ENCODE results near the gene TRRAP. TPM values are rescaled to one million over a fixed set of nuclear protein-coding genes. Genes with fewer than 3 reads are reported as not detected.

Gene TRRAP
- total and polyA plus RNA-seq, 7 experiments from 2014 or later, result 3.2 to 72.3 (median 63.6) TPM

DNA sequence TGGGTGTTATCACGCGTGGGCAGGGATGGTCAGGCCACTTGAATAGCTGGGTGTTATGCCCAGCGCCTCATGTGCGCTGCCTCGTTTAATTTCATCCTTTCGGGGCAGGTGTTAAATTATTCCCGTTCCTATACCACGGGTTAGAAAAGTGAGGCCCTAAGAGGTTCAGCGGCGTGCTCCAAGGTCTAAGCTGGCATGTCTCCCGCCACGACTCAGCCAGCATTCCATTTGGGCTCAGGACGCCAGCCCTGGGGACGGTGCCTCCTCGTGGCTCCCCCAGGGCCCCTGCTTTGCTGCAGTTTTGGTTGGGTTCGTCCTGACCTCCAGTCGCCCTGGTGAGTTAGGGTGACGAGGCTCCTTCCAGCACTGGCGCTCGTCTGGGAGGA is 124.5 kb downstream of the TRRAP start:
- POLR2A ChIA-PET, result no interaction called here
- Mint-ChIP-seq H3K9me3 (no peaks in the 10 kb centered on the region), H3K36me3 (peaks cover 10 to 57% (median 29%) of the 10 kb centered on the region in 5 donors), H3K4me1 (peaks cover 0 to 5% (median 0%) of the 10 kb centered on the region in 7 donors), H3K4me3 (no peak overlapping the region), H3K27me3 (no peaks in the 10 kb centered on the region), H3K27ac (no peak overlapping the region)
- H3K36me3 ChIP-seq (ENCODE audit: control insufficient read depth in 2 of 3, insufficient read depth in 3 of 3, low read length in 3 of 3), result peaks cover 16 to 89% (median 18%) of the 10 kb centered on the region in 3 experiments
- intact Hi-C loops (cut with micrococcal nuclease), result no loop called here
- H3K27ac ChIP-seq (ENCODE audit: low read depth, low read length), result no peak overlapping the region
- H3K9me3 ChIP-seq (ENCODE audit: control insufficient read depth in 2 of 3, low read length in 3 of 3), result no peaks in the 10 kb centered on the region
- DNase-seq (no peak), ATAC-seq (no peak)
- H3K27me3 ChIP-seq (ENCODE audit: control insufficient read depth in 2 of 2, insufficient read depth in 2 of 2, low read length in 2 of 2), result no peaks in the 10 kb centered on the region
- CTCF ChIA-PET, result no interaction called here
- no peaks in the 10 kb centered on the region for H3K4me1 ChIP-seq (ENCODE audit: control insufficient read depth in 2 of 2, insufficient read depth in 2 of 2, low read length in 2 of 2)
- H3K4me3 ChIP-seq (ENCODE audit: low read length), result no peak overlapping the region

GRCh38 chr7:99003419-99003818 is 125.1 kb downstream of the TRRAP start:
- Mint-ChIP-seq H3K27ac (no peak overlapping the region), H3K36me3 (peaks cover 13 to 61% (median 29%) of the 10 kb centered on the region in 5 donors), H3K4me3 (no peak overlapping the region), H3K27me3 (no peaks in the 10 kb centered on the region), H3K4me1 (peaks cover 0 to 5% (median 0%) of the 10 kb centered on the region in 7 donors), H3K9me3 (no peaks in the 10 kb centered on the region)
- ChIA-PET POLR2A (no interaction called here), CTCF (no interaction called here)
- H3K36me3 ChIP-seq (ENCODE audit: control insufficient read depth in 2 of 3, insufficient read depth in 3 of 3, low read length in 3 of 3), result peaks cover 16 to 91% (median 18%) of the 10 kb centered on the region in 3 experiments
- no peaks in the 10 kb centered on the region for H3K27me3 ChIP-seq (ENCODE audit: control insufficient read depth in 2 of 2, insufficient read depth in 2 of 2, low read length in 2 of 2)
- ATAC-seq (no peak), DNase-seq (no peak)
- H3K4me3 ChIP-seq (ENCODE audit: low read length), result no peak overlapping the region
- intact Hi-C loops (cut with micrococcal nuclease), result no loop called here
- H3K9me3 ChIP-seq (ENCODE audit: control insufficient read depth in 2 of 3, low read length in 3 of 3), result no peaks in the 10 kb centered on the region
- no peak overlapping the region for H3K27ac ChIP-seq (ENCODE audit: low read depth, low read length)
- no peaks in the 10 kb centered on the region for H3K4me1 ChIP-seq (ENCODE audit: control insufficient read depth in 2 of 2, insufficient read depth in 2 of 2, low read length in 2 of 2)

- Mint-ChIP-seq H3K27me3 (no peaks in the 10 kb centered on the region), H3K9me3 (no peaks in the 10 kb centered on the region), H3K27ac (no peak overlapping the region), H3K4me1 (peaks cover 0 to 5% (median 0%) of the 10 kb centered on the region in 7 donors), H3K4me3 (no peak overlapping the region), H3K36me3 (peaks cover 11 to 57% (median 29%) of the 10 kb centered on the region in 5 donors)
- ATAC-seq (no peak), DNase-seq (no peak)
- H3K27ac ChIP-seq (ENCODE audit: low read depth, low read length), result no peak overlapping the region
- no peak overlapping the region for H3K4me3 ChIP-seq (ENCODE audit: low read length)
- H3K27me3 ChIP-seq (ENCODE audit: control insufficient read depth in 2 of 2, insufficient read depth in 2 of 2, low read length in 2 of 2), result no peaks in the 10 kb centered on the region
- peaks cover 16 to 91% (median 18%) of the 10 kb centered on the region in 3 experiments for H3K36me3 ChIP-seq (ENCODE audit: control insufficient read depth in 2 of 3, insufficient read depth in 3 of 3, low read length in 3 of 3)
- POLR2A ChIA-PET, result no interaction called here
- H3K4me1 ChIP-seq (ENCODE audit: control insufficient read depth in 2 of 2, insufficient read depth in 2 of 2, low read length in 2 of 2), result no peaks in the 10 kb centered on the region
- CTCF ChIA-PET, result no interaction called here
- intact Hi-C loops (cut with micrococcal nuclease), result no loop called here
- no peaks in the 10 kb centered on the region for H3K9me3 ChIP-seq (ENCODE audit: control insufficient read depth in 2 of 3, low read length in 3 of 3)
Measured at GRCh38 chr7:99004216-99004615, 125.9 kb downstream of the TRRAP start.

DNA sequence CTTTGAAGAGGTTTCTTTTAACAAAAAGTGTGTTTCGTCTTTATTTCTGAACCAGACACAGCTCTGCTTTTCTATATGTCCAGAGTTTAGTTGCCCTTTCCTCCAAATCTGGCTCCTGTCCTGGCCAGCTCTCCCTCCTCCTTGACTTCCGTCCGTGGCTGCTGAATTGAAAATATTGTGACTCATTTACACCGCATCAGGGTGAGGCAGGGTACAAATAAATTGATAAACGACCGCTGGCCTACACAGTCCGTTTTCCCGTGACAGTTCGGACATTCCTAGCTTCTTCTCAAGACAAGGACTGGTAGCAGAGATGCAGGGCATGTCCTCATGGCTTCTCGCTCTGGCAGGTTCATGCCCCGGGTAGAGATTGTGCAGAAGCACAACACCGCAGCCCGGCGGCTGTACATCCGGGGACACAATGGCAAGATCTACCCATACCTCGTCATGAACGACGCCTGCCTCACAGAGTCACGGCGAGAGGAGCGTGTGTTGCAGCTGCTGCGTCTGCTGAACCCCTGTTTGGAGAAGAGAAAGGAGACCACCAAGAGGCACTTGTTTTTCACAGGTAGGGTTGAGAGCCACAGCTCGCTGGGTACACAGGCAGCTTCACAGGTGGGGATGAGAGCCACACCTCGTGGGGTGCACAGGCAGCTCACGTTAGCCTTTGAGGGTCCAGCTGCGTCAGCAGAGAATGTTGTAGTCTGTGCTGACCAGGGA is 126.6 kb downstream of the TRRAP start:
- intact Hi-C loops (cut with micrococcal nuclease), result no loop called here
- H3K27ac Mint-ChIP-seq, result peak overlapping the region in 1 of 9 donors; percentile 67
- H3K27me3 ChIP-seq (ENCODE audit: control insufficient read depth in 2 of 2, insufficient read depth in 2 of 2, low read length in 2 of 2), result no peaks in the 10 kb centered on the region

DNA sequence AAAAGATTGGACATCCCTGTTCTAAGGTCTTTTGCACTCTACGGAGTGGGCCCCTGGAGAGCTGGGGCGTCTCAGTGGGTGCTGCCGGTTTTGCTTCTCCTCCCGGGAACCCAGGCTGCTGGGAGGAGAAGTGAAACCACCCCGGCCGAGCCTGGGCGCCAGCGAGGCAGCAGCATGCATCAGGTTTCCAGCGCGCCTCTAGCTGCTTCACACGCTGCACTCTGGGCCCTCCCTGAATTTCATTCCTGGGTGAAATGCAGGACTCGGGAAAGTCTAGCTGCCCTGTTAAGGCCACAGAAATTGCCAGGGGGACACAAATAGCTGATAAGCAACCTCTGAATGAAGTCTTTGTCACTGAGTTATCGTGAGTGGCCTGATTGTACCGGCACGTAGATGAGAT is 127.4 kb downstream of the TRRAP start:
- ATAC-seq (no peak), DNase-seq (peak in 1 of 9 donors; percentile 13)
- Mint-ChIP-seq H3K4me1 (peaks cover 0 to 5% (median 0%) of the 10 kb centered on the region in 7 donors), H3K27me3 (no peaks in the 10 kb centered on the region), H3K4me3 (no peak overlapping the region), H3K36me3 (peaks cover 10 to 61% (median 30%) of the 10 kb centered on the region in 5 donors), H3K9me3 (no peaks in the 10 kb centered on the region), H3K27ac (peak overlapping the region in 1 of 9 donors; percentile 29)
- no peaks in the 10 kb centered on the region for H3K4me1 ChIP-seq (ENCODE audit: control insufficient read depth in 2 of 2, insufficient read depth in 2 of 2, low read length in 2 of 2)
- H3K27me3 ChIP-seq (ENCODE audit: control insufficient read depth in 2 of 2, insufficient read depth in 2 of 2, low read length in 2 of 2), result no peaks in the 10 kb centered on the region
- ChIA-PET CTCF (no interaction called here), POLR2A (no interaction called here)
- H3K9me3 ChIP-seq (ENCODE audit: control insufficient read depth in 2 of 3, low read length in 3 of 3), result no peaks in the 10 kb centered on the region
- intact Hi-C loops (cut with micrococcal nuclease), result no loop called here
- no peak overlapping the region for H3K27ac ChIP-seq (ENCODE audit: low read depth, low read length)
- H3K4me3 ChIP-seq (ENCODE audit: low read length), result no peak overlapping the region
- peaks cover 16 to 91% (median 25%) of the 10 kb centered on the region in 3 experiments for H3K36me3 ChIP-seq (ENCODE audit: control insufficient read depth in 2 of 3, insufficient read depth in 3 of 3, low read length in 3 of 3)

More for the DNA sequence above, 126.6 kb downstream of the TRRAP start:
- Mint-ChIP-seq H3K27me3 (no peaks in the 10 kb centered on the region), H3K4me3 (no peak overlapping the region), H3K36me3 (peaks cover 9 to 56% (median 24%) of the 10 kb centered on the region in 5 donors), H3K4me1 (peaks cover 0 to 5% (median 0%) of the 10 kb centered on the region in 7 donors), H3K9me3 (no peaks in the 10 kb centered on the region)
- ATAC-seq, result no peak
- ChIA-PET CTCF (no interaction called here), POLR2A (no interaction called here)
- no peaks in the 10 kb centered on the region for H3K4me1 ChIP-seq (ENCODE audit: control insufficient read depth in 2 of 2, insufficient read depth in 2 of 2, low read length in 2 of 2)
- peaks cover 16 to 91% (median 18%) of the 10 kb centered on the region in 3 experiments for H3K36me3 ChIP-seq (ENCODE audit: control insufficient read depth in 2 of 3, insufficient read depth in 3 of 3, low read length in 3 of 3)
- no peak for DNase-seq
- no peak overlapping the region for H3K27ac ChIP-seq (ENCODE audit: low read depth, low read length)
- H3K4me3 ChIP-seq (ENCODE audit: low read length), result no peak overlapping the region
- H3K9me3 ChIP-seq (ENCODE audit: control insufficient read depth in 2 of 3, low read length in 3 of 3), result no peaks in the 10 kb centered on the region

GRCh38 chr7:99006739-99007424 is 128.6 kb downstream of the TRRAP start:
- Histone ChIP-seq H3K4me1 (ENCODE audit: control insufficient read depth in 2 of 2, insufficient read depth in 2 of 2, low read length in 2 of 2) (no peaks in the 10 kb centered on the region), H3K4me3 (ENCODE audit: low read length) (no peak overlapping the region), H3K9me3 (ENCODE audit: control insufficient read depth in 2 of 3, low read length in 3 of 3) (no peaks in the 10 kb centered on the region), H3K27me3 (ENCODE audit: control insufficient read depth in 2 of 2, insufficient read depth in 2 of 2, low read length in 2 of 2) (no peaks in the 10 kb centered on the region), H3K36me3 (ENCODE audit: control insufficient read depth in 2 of 3, insufficient read depth in 3 of 3, low read length in 3 of 3) (peaks cover 16 to 93% (median 20%) of the 10 kb centered on the region in 3 experiments), H3K27ac (ENCODE audit: low read depth, low read length) (no peak overlapping the region)
- ChIA-PET CTCF (no interaction called here), POLR2A (no interaction called here)
- peaks cover 0 to 3% (median 0%) of the 10 kb centered on the region in 7 donors for H3K4me1 Mint-ChIP-seq
- DNase-seq (peak in 1 of 9 donors; percentile 18), ATAC-seq (no peak)
- no peak overlapping the region for H3K4me3 Mint-ChIP-seq
- peaks cover 14 to 64% (median 34%) of the 10 kb centered on the region in 5 donors for H3K36me3 Mint-ChIP-seq
- no peaks in the 10 kb centered on the region for H3K27me3 Mint-ChIP-seq
- intact Hi-C loops (cut with micrococcal nuclease), result no loop called here
- no peak overlapping the region for H3K27ac Mint-ChIP-seq
- no peaks in the 10 kb centered on the region for H3K9me3 Mint-ChIP-seq

Data from naive thymus-derived CD4-positive, alpha-beta T cell (primary cell).